Lower leg skin (tissue), 4 donors: ENCODE data around the gene NMT2. TPM values are rescaled to one million over a fixed set of nuclear protein-coding genes. Genes with fewer than 3 reads are reported as not detected.

Experiments used
- DNase-seq, 2 donors: peaks; one replicate each; pipeline ENCODE4 v3.0.0-alpha.2; 2019; ENCODE audit warnings: low spot score in 2 of 2
- H3K4me3 ChIP-seq: fragments of 200-600 bp; sonication (generic); 2 replicates; pipeline ENCODE4 v1.5.1; 2017; ENCODE audit warnings: mild to moderate bottlenecking, low read depth; ENCODE audit not compliant: poor library complexity, severe bottlenecking
- CTCF ChIP-seq, 3 donors: fragments of 450-650 bp; IDR thresholded peaks; one replicate each; pipeline ENCODE4 v1.5.1; 2016; ENCODE audit warnings: antibody characterized with exemption in 3 of 3, mild to moderate bottlenecking in 3 of 3, moderate library complexity in 2 of 3
- POLR2A ChIP-seq, 2 donors: fragments of 450-650 bp; IDR thresholded peaks; one replicate each; pipeline ENCODE4 v1.6.1; 2016 to 2017; ENCODE audit warnings: antibody characterized with exemption in 2 of 2, mild to moderate bottlenecking in 1 of 2, moderate library complexity in 1 of 2
- WGBS, 2 donors: methylation state at CpG; one replicate each; pipeline ENCODE4 v1.1.5; 2018; 5-methylcytosine and 5-hydroxymethylcytosine counted together
- intact Hi-C: fragments of 100-400 bp; cut with DNase I; formaldehyde crosslinking; loops from one replicate; pipeline ENCODE4 v1.15.0; 2023; ENCODE audit warnings: low total_unique reads
- total RNA-seq, 4 donors: library from RNA; depleted of rRNA; stranded (reverse); fragments of >200 nt; gene quantifications; one replicate each; pipeline ENCODE4 v1.1.0, GENCODE V29; 2016

NMT2 gene
- total RNA-seq, 4 donors from 2014 or later: 15.9 to 23.4 (median 20.9) TPM

DNA sequence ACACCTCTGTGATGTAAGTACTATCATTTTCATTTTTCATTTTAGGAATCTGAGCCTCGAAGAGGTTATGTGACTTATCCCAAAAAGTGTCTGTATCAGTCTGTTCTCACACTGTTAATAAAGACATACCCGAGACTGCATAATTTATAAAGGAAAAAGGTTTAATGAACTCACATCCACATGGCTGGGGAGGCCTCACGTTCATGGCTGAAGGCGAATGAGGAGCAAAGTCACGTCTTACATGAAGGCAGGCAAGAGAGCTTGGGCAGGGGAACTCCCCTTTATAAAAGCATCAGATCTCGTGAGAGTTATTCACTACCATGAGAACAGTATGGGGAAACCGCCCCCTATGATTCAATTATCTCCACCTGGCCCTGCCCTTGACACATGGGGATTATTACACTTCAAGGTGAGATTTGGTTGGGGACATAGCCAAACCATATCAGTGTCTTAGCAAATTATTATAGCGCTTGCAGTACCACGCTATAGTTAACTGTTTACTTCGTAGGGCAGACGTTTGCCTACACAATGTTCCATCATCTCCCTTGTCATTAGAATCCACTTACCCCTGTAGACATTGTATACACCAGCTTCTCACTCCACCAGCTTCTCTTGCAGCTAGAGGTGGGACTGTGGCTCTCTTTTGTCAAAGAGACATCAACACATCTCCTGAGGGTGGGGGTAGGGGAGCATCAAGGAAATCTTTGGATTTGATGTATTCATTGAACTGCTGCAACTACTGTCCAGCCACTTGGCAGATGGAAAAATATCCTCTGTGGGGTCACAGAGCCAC lies 15.4 kb upstream of the NMT2 start:
- no peak for TF ChIP-seq CTCF (IDR thresholded peaks at IDR 0.05)
- no peak for TF ChIP-seq POLR2A (IDR thresholded peaks at IDR 0.05)
- WGBS, 2 donors: 88 to 94% methylated on average over 11 of the region's 11 CpGs
- intact Hi-C loops: no loop called here
- no peak for DNase-seq
- H3K4me3 ChIP-seq: no peak overlapping the region

GRCh38 chr10:15182540-15183207 lies 14.2 kb upstream of the NMT2 start:
- no peak for DNase-seq
- no peak overlapping the region for H3K4me3 ChIP-seq
- no peak for TF ChIP-seq CTCF (IDR thresholded peaks at IDR 0.05)
- TF ChIP-seq POLR2A (IDR thresholded peaks at IDR 0.05): no peak
- WGBS, 2 donors: 34 to 38% methylated on average over 8 of the region's 8 CpGs
- intact Hi-C loops: no loop called here

GRCh38 chr10:15181576-15182156 lies 13.2 kb upstream of the NMT2 start:
- TF ChIP-seq POLR2A (IDR thresholded peaks at IDR 0.05) (no peak), CTCF (IDR thresholded peaks at IDR 0.05) (no peak)
- intact Hi-C loops: no loop called here
- DNase-seq: no peak
- 51 to 59% methylated on average over 2 of the region's 2 CpGs for WGBS, 2 donors
- no peak overlapping the region for H3K4me3 ChIP-seq

DNA sequence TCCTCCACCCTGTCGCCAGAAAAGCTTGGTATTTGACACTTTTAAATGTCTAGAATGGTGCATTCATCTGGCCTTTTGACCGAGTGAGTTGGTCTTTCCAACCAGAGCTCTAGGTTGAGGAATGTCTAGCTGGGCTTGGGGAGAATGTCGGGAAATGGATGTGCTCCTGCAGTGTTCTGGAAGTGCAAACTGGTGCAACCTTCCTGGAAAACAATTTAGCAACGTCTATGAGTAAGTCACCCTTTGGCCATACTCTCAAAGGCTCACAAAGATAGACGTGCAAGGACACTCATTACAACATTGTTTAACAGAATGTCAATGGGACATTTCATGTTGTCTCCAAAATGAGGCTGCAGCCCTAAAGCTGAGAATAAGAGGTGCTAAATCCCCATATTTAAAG lies 12.2 kb upstream of the NMT2 start:
- DNase-seq: no peak
- WGBS, 2 donors: 67 to 88% methylated on average over 5 of the region's 5 CpGs
- no peak for TF ChIP-seq POLR2A (IDR thresholded peaks at IDR 0.05)
- no peak for TF ChIP-seq CTCF (IDR thresholded peaks at IDR 0.05)
- intact Hi-C loops: no loop called here
- H3K4me3 ChIP-seq: no peak overlapping the region

DNA sequence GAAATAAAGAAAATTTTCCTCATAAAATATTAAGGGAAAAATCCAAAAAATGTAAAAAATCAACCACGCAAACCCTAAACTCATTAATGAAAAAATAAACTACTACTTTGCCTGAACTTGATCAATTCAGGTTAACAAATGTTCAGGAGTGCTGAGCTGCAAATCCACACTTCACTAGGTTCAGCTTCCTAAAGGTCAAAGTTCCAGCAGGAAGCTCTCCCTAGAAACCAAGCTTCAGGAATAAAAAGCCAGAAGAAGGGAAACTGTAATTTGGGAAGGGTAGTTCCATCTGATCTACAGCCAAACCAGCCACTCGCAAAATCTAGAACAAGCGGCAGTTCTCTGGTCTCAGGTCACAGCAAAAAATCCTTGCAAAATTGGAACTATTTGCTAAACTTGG lies 7.8 kb upstream of the NMT2 start:
- no peak for TF ChIP-seq POLR2A (IDR thresholded peaks at IDR 0.05)
- no peak for TF ChIP-seq CTCF (IDR thresholded peaks at IDR 0.05)
- intact Hi-C loops: no loop called here
- WGBS, 2 donors: 95 to 96% methylated on average over 3 of the region's 3 CpGs
- DNase-seq: no peak
- no peak overlapping the region for H3K4me3 ChIP-seq
